GM12878 (cell line): Measurements from ENCODE around the gene PLEKHM3. TPM values are rescaled to one million over a fixed set of nuclear protein-coding genes. Genes with fewer than 3 reads are reported as not detected.
"Not testable (repeated sequence)": the region's sequence is repeated elsewhere in the genome, so short reads cannot be mapped to it uniquely, and the experiment has no call there.

ENCODE experiments used
- ATAC-seq: fragments of 200-7000 bp; cut with Tn5 transposase; 3 replicates; pipeline ENCODE4 v1.9.1; 2020; ENCODE audit warnings: mild to moderate bottlenecking, moderate library complexity
- BruUV-seq: library from RNA; stranded (reverse); fragments of 400-500 nt; replicated peaks from 2 replicates; lab custom pipeline; 2021; lab: Mats Ljungman, UMichigan
- CTCF ChIA-PET: fragments of 300-600 bp; sonication (Branson Sonifier 250); formaldehyde crosslinking; extraction: SDS; loops from one replicate; lab custom pipeline; 2021; ENCODE audit warnings: inconsistent platforms; lab: Yijun Ruan, JAX
- POLR2A ChIA-PET: fragments of 350-600 bp; formaldehyde crosslinking; extraction: SDS; loops from one replicate; lab custom pipeline; 2021; ENCODE audit warnings: inconsistent platforms; lab: Charles Lee
- RAD21 ChIA-PET: fragments of 300-600 bp; sonication (Branson Sonifier 250); formaldehyde crosslinking; loops from one replicate; lab custom pipeline; 2023; ENCODE audit warnings: antibody characterized with exemption; ENCODE audit not compliant: unreplicated experiment; lab: Charles Lee
- SMC1A ChIA-PET: fragments of 300-600 bp; sonication (Branson Sonifier 250); formaldehyde crosslinking; loops from one replicate; lab custom pipeline; 2023; ENCODE audit not compliant: unreplicated experiment, uncharacterized antibody; lab: Charles Lee
- DNase-seq: peaks from one replicate; pipeline ENCODE4 v3.0.0-alpha.2; 2011; ENCODE audit warnings: low read depth, low spot score
- FAIRE-seq: peaks from 3 replicates; lab custom pipeline; 2011; peaks lifted over from hg19 to GRCh38; lab: Jason Lieb, UNC
- H2AFZ ChIP-seq: 2 replicates; pipeline ENCODE4 v1.6.0; 2011; ENCODE audit warnings: low read depth, low read length, control low read depth; ENCODE audit not compliant: control insufficient read depth
- H3K27ac ChIP-seq: 2 replicates; pipeline ENCODE4 v1.5.1; 2011; ENCODE audit warnings: control low read depth; ENCODE audit not compliant: control insufficient read depth, insufficient read depth
- H3K27me3 ChIP-seq, 2 experiments: replicated peaks in 1 of 2; 2 replicates each; pipeline versions ENCODE4 v1.6.0 to v1.6.1; 2011; ENCODE audit warnings: low read length in 1 of 2; ENCODE audit not compliant: control insufficient read depth in 2 of 2, insufficient read depth in 2 of 2
- H3K36me3 ChIP-seq, 2 experiments: 2 replicates each; pipeline ENCODE4 v1.5.1; 2011; ENCODE audit warnings: low read length in 1 of 2; ENCODE audit not compliant: control insufficient read depth in 2 of 2, insufficient read depth in 2 of 2
- H3K4me1 ChIP-seq: 2 replicates; pipeline ENCODE4 v1.6.1; 2011; ENCODE audit warnings: mild to moderate bottlenecking, low read length, moderate library complexity, mixed read lengths; ENCODE audit not compliant: control insufficient read depth, insufficient read depth
- H3K4me2 ChIP-seq: 2 replicates; pipeline ENCODE4 v1.6.0; 2011; ENCODE audit warnings: control low read depth; ENCODE audit not compliant: control insufficient read depth, insufficient read depth
- H3K4me3 ChIP-seq: fragments of 200-600 bp; sonication (generic); 2 replicates; pipeline ENCODE4 v1.5.1; 2016
- H3K79me2 ChIP-seq: 2 replicates; pipeline ENCODE4 v1.6.0; 2011; ENCODE audit warnings: low read length; ENCODE audit not compliant: control insufficient read depth, insufficient read depth
- H3K9ac ChIP-seq: 2 replicates; pipeline ENCODE4 v1.8.0; 2011; ENCODE audit warnings: low read length, control low read depth, mixed read lengths; ENCODE audit not compliant: control insufficient read depth, insufficient read depth
- H3K9me3 ChIP-seq: replicated peaks from 3 replicates; pipeline ENCODE4 v1.5.1; 2011; ENCODE audit warnings: mild to moderate bottlenecking, low read length; ENCODE audit not compliant: control insufficient read depth, insufficient read depth
- H4K20me1 ChIP-seq: 2 replicates; pipeline ENCODE4 v1.6.0; 2011; ENCODE audit not compliant: control insufficient read depth, insufficient read depth
- MXI1 ChIP-seq: fragments of 150-350 bp; IDR thresholded peaks from 2 replicates; pipeline ENCODE4 v1.6.1; 2011; ENCODE audit warnings: low read depth, mild to moderate bottlenecking, inconsistent platforms, low read length, improper control_type of control experiment
- YY1 ChIP-seq: IDR thresholded peaks from 2 replicates; pipeline ENCODE4 v1.6.1; 2011; ENCODE audit warnings: low read depth, mild to moderate bottlenecking, low read length
- WGBS: methylation state at CpG from one replicate; pipeline ENCODE4 v1.1.6; 2016; ENCODE audit warnings: low lambda C conversion rate; ENCODE audit not compliant: insufficient replicate concordance, insufficient coverage; ENCODE audit errors: missing lambda C conversion rate; 5-methylcytosine and 5-hydroxymethylcytosine counted together
- in situ Hi-C: fragments of 300-500 bp; cut with MboI; formaldehyde crosslinking; loops from 9 replicates; pipeline ENCODE4 v1.14.3; 2018; ENCODE audit warnings: mixed read lengths
- intact Hi-C: fragments of 100-400 bp; cut with micrococcal nuclease; formaldehyde crosslinking; loops from one replicate; pipeline ENCODE4 v1.14.2; 2022; ENCODE audit not compliant: unreplicated experiment
- polyA plus RNA-seq, 11 experiments: library from polyadenylated mRNA; depleted of rRNA in 4 of 11; unstranded in 6 of 11; stranded (reverse) in 5 of 11; fragments of >200 nt; fragmentation: Nextera tagmentation in 4 of 11; fragmentation: Illumina TruSeq in 1 of 11; extraction: Ambion mirVana in 4 of 11; extraction: Trizol in 1 of 11; gene quantifications; 1 replicate in 1 of 11; 2 replicates in 10 of 11; pipeline versions ENCODE4 v1.2.1 to v1.2.3, GENCODE V29; 2011 to 2016; ENCODE audit warnings: inconsistent platforms in 2 of 11, missing spikeins in 2 of 11, low read depth in 1 of 11
- total RNA-seq, 4 experiments: library from RNA; depleted of rRNA in 3 of 4; stranded (reverse); fragments of >200 nt in 3 of 4; fragmentation: Illumina TruSeq in 1 of 4; extraction: Trizol in 1 of 4; gene quantifications; 2 replicates each; pipeline versions ENCODE4 v1.2.1 to v1.2.3, GENCODE V29; 2013 to 2021
- TF ChIP-seq, protein P1 (sequence below): fragments of 450-650 bp; formaldehyde crosslinking; IDR thresholded peaks from 2 replicates; pipeline ENCODE4 v1.5.0; 2022; ENCODE audit warnings: mild to moderate bottlenecking, missing genetic modification characterization
- TF ChIP-seq, protein P2 (sequence below): IDR thresholded peaks from 2 replicates; pipeline ENCODE4 v1.6.1; 2011; ENCODE audit warnings: low read depth, mild to moderate bottlenecking, low read length, moderate library complexity, borderline replicate concordance; ENCODE audit errors: extremely low read depth

The PLEKHM3 gene
- total and polyA plus RNA-seq, 10 of the 15 experiments (the other 5 are each of a cell fraction or from before 2014, with no cell fraction given) = 1.4 to 5.6 (median 3.0) TPM

DNA sequence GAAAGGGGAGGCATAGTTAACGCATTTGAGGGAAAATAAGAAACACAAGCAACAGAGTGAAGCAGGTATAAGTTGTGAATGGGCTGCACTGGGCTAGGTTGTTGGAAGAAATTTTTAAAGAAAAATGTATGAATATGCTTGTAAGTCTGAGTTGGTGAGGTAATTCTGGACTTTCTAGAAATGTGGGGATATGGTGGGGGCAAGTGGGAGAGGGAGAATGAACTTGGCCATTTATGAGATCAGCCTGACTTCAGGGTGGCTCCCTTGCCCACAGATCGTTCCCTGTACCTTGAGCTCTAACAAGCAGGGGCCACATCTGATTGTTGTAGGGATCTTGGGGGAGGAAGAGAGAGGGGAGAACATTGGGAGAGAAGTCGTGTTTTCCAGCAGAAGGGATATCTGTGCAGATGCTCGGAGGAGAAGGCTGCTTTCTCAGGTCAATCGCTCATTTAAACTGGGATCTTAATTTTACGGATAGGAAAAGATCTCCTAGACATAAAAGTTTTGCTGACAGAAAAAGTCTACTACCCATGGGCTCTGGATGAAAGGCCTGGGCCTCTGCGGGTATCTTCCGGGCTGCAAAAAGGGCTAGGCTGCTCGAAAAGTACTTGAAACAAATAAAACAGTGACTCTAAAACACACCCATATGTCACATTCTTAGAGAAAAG lies 213.1 kb downstream of the PLEKHM3 start:
- Histone ChIP-seq H3K27me3 (no peaks in the 10 kb centered on the region), H3K4me1 (no peaks in the 10 kb centered on the region; the same call in none of the 2 replicates), H3K9ac (no peak overlapping the region), H3K27ac (no peak overlapping the region), H2AFZ (no peak overlapping the region), H3K9me3 (no peaks in the 10 kb centered on the region), H4K20me1 (no peaks in the 10 kb centered on the region), H3K4me2 (no peak overlapping the region), H3K4me3 (no peak overlapping the region), H3K79me2 (no peaks in the 10 kb centered on the region), H3K36me3 (no peaks in the 10 kb centered on the region)
- FAIRE-seq = no peak
- no TSS peak for BruUV-seq
- ATAC-seq = no peak
- no peak for TF ChIP-seq MXI1
- TF ChIP-seq, protein P1, sequence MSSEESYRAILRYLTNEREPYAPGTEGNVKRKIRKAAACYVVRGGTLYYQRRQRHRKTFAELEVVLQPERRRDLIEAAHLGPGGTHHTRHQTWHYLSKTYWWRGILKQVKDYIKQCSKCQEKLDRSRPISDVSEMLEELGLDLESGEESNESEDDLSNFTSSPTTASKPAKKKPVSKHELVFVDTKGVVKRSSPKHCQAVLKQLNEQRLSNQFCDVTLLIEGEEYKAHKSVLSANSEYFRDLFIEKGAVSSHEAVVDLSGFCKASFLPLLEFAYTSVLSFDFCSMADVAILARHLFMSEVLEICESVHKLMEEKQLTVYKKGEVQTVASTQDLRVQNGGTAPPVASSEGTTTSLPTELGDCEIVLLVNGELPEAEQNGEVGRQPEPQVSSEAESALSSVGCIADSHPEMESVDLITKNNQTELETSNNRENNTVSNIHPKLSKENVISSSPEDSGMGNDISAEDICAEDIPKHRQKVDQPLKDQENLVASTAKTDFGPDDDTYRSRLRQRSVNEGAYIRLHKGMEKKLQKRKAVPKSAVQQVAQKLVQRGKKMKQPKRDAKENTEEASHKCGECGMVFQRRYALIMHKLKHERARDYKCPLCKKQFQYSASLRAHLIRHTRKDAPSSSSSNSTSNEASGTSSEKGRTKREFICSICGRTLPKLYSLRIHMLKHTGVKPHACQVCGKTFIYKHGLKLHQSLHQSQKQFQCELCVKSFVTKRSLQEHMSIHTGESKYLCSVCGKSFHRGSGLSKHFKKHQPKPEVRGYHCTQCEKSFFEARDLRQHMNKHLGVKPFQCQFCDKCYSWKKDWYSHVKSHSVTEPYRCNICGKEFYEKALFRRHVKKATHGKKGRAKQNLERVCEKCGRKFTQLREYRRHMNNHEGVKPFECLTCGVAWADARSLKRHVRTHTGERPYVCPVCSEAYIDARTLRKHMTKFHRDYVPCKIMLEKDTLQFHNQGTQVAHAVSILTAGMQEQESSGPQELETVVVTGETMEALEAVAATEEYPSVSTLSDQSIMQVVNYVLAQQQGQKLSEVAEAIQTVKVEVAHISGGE (CRISPR knock-in tag) = no peak
- no peak for TF ChIP-seq YY1
- TF ChIP-seq, protein P2, sequence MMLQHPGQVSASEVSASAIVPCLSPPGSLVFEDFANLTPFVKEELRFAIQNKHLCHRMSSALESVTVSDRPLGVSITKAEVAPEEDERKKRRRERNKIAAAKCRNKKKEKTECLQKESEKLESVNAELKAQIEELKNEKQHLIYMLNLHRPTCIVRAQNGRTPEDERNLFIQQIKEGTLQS = no peak
- POLR2A ChIA-PET = no interaction called here
- SMC1A ChIA-PET = interaction anchor here (0.7 to 1.1 kb wide), 3 partner anchors 8 to 134 kb away, joined by 3 to 4 read pairs (median 4); no protein-coding TSS in a partner anchor
- RAD21 ChIA-PET = no interaction called here
- WGBS = 72% methylated on average over 9 of the region's 9 CpGs
- in situ Hi-C loops = no loop called here
- CTCF ChIA-PET = interaction anchor here (1.0 kb wide), 1 partner anchor 161 kb away, joined by 3 read pairs; no protein-coding TSS in a partner anchor
- intact Hi-C loops = no loop called here
- DNase-seq = no peak

GRCh38 chr2:207811658-207812057 lies 213.7 kb downstream of the PLEKHM3 start:
- POLR2A ChIA-PET, H3K9me3 ChIP-seq, H2AFZ ChIP-seq, H3K79me2 ChIP-seq, H3K36me3 ChIP-seq, ATAC-seq, DNase-seq, H4K20me1 ChIP-seq, intact Hi-C loops, H3K9ac ChIP-seq, RAD21 ChIA-PET, H3K27me3 ChIP-seq, FAIRE-seq, H3K27ac ChIP-seq, H3K4me3 ChIP-seq, H3K4me1 ChIP-seq, BruUV-seq, in situ Hi-C loops, H3K4me2 ChIP-seq: not testable (repeated sequence)
- ChIA-PET SMC1A (interaction anchor here (0.8 to 1.6 kb wide), 4 partner anchors 9 to 141 kb away, joined by 3 to 5 read pairs (median 4); no protein-coding TSS in a partner anchor), CTCF (interaction anchor here (2.3 kb wide), 1 partner anchor 17 kb away, joined by 5 read pairs; no protein-coding TSS in a partner anchor)
- WGBS = 84% methylated on average over 10 of the region's 10 CpGs
